Motor neuron (in vitro differentiated cells): ENCODE results near the gene ELOVL3. TPM values are rescaled to one million over a fixed set of nuclear protein-coding genes. Genes with fewer than 3 reads are reported as not detected.
A peak's percentile ranks its signal among the peaks of the same experiment; 100 is the strongest.

ENCODE experiments used
- ATAC-seq, 8 experiments: fragments of 200-7000 bp; cut with Tn5 transposase; replicated peaks in 6 of 8; 2 replicates each; pipeline ENCODE4 v1.8.0; 2021; ENCODE audit warnings: mild to moderate bottlenecking in 8 of 8, moderate library complexity in 8 of 8
- H3K27ac ChIP-seq, 2 donors: fragments of 250-450 bp; sonication (Bioruptor Pico); 2 replicates each; pipeline ENCODE4 v1.9.0; 2021; ENCODE audit warnings: antibody characterized with exemption in 2 of 2, mild to moderate bottlenecking in 2 of 2, moderate library complexity in 1 of 2
- H3K4me1 ChIP-seq, 2 donors: fragments of 250-450 bp; sonication (Bioruptor Pico); replicated peaks in 1 of 2; 2 replicates each; pipeline ENCODE4 v1.6.1; 2021; ENCODE audit warnings: antibody characterized with exemption in 2 of 2, mild to moderate bottlenecking in 2 of 2, moderate library complexity in 1 of 2
- H3K4me3 ChIP-seq, 5 donors: fragments of 250-450 bp; sonication (Bioruptor Pico); 2 replicates each; pipeline ENCODE4 v1.9.0; 2021; ENCODE audit warnings: antibody characterized with exemption in 5 of 5, mild to moderate bottlenecking in 5 of 5, moderate library complexity in 4 of 5
- WGBS, 10 experiments: fragments of 450-650 bp; shearing (Covaris generic); methylation state at CpG; one replicate each; pipeline ENCODE4 v1.0.0; 2022; 5-methylcytosine and 5-hydroxymethylcytosine counted together
- in situ Hi-C, 9 experiments: fragments of 400-800 bp; cut with MboI; loops; one replicate each; pipeline ENCODE4 v1.15.0; 2021; ENCODE audit warnings: low sequenced_read_pairs in 9 of 9, low pct_unique_long_range_greater_than_20kb in 2 of 9; ENCODE audit not compliant: unreplicated experiment in 9 of 9
- total RNA-seq, 8 experiments: library from RNA; unstranded; fragments of 300-600 nt; gene quantifications; 2 replicates each; pipeline versions ENCODE4 v1.2.3 to v1.2.4, GENCODE V29; 2022

ELOVL3 gene
- total RNA-seq, 8 experiments from 2014 or later = 0.13 to 1.8 (median 0.41) TPM; not detected in 2

DNA sequence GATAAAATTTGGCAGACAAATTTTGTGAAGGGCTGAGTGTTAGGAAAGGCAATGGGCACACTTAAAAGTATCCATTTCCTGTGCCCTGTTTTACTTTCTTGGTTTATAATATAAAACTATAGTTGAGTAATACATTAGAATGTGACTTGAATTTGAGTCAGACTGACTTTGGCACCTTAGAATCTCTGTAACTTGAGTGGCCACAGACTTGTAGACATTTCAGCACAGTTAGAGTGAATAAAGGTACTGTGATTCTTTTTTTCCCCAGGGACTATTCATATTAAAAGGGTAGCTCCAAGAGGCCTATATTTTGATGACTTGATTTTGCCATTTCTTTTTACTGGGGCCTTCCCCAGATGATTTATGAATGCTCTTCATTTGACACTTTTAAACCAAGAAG is 41.6 kb downstream of the ELOVL3 start:
- H3K4me1 ChIP-seq = no peaks in the 10 kb centered on the region
- no peak overlapping the region for H3K27ac ChIP-seq
- peak in 1 of 8 experiments; percentile 30 for ATAC-seq
- H3K4me3 ChIP-seq = no peak overlapping the region
- in situ Hi-C loops = loop anchor here in 1 of 9 experiments (25.0 kb wide), 1 partner anchor 95 kb away; no protein-coding TSS in a partner anchor

DNA sequence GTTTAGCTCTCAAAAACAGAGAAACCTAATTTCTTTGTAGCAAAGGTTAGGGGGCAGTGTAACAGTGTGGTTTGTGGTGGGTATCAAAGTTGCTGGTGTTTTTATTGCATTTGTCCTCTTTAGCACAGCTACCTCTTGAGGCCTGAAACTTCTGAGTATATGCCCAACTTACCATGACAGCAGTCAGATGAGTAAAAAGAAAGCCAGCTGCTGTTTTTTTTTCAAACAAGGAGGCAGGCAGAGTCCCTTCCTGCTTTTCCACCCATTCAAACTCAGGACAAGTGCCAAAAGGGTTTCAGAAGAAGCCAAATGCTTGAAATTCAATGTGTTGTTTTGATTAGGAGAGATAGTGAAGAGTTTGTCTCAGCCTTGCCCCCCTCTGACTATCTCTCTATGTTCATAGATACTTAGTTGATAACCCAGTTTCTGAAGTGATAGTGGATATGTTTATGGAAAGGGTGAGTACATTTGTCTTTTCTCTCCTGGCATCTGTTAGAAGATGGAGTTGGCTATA is 42.3 kb downstream of the ELOVL3 start:
- H3K27ac ChIP-seq = no peak overlapping the region
- in situ Hi-C loops = loop anchor here in 1 of 9 experiments (25.0 kb wide), 1 partner anchor 94 kb away; no protein-coding TSS in a partner anchor
- no peak for ATAC-seq

DNA sequence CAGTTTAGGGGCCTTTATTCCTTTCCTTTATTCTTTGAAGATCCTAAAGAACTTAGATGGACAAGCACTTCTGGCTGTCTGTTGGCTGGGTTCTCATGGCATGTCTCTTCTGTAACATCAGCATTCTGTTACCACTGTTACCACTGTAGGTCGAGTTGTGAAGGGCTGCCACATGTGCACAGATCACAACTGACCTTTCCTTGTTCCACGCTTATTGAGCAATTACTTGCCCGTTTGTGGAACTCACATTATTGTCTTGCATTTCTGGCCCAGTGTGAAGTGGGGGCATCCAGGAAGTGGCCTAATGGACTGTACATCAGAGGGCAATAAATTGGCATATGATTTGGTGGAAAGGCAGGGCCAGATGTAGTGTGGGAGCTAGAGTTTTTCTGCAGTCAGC is 42.9 kb downstream of the ELOVL3 start:
- H3K27ac ChIP-seq = no peak overlapping the region
- in situ Hi-C loops = loop anchor here in 1 of 9 experiments (25.0 kb wide), 1 partner anchor 93 kb away; no protein-coding TSS in a partner anchor
- WGBS, 10 experiments = 0 to 80% (median 30%) methylated on average over 1 to 2 of the region's 3 CpGs; no CpG with 5 or more reads in 6 of the 10 experiments
- H3K4me3 ChIP-seq = no peak overlapping the region
- H3K4me1 ChIP-seq = no peaks in the 10 kb centered on the region
- no peak for ATAC-seq

More for the DNA sequence above, 42.3 kb downstream of the ELOVL3 start:
- no peak overlapping the region for H3K4me3 ChIP-seq
- no peaks in the 10 kb centered on the region for H3K4me1 ChIP-seq

DNA sequence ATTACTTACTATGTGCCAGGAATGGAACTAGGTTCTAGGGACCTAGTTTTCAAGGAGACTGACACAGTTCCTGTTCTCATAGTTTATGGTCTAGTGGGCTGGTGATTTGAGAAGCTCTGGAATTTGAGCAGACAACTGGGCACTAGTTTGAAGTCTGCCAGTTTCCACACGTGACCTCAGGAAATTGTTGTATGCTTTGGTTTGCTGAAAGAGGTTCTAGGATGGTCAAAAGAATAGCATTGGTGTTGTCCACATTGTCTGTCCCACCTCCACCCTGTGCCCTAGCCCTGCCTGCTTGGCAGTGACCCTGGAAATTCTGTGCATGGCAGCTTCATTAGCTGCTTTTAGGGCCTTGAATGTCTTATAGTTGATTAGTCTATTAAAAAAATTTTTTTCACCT is 48.0 kb downstream of the ELOVL3 start:
- Histone ChIP-seq H3K4me1 (no peaks in the 10 kb centered on the region), H3K4me3 (no peak overlapping the region), H3K27ac (no peak overlapping the region)
- WGBS, 10 experiments = 0 to 100% (median 100%) methylated on average over 1 of the region's 1 CpG; no CpG with 5 or more reads in 4 of the 10 experiments
- in situ Hi-C loops = loop anchor here in 1 of 9 experiments (25.0 kb wide), 1 partner anchor 88 kb away; no protein-coding TSS in a partner anchor
- no peak for ATAC-seq

DNA sequence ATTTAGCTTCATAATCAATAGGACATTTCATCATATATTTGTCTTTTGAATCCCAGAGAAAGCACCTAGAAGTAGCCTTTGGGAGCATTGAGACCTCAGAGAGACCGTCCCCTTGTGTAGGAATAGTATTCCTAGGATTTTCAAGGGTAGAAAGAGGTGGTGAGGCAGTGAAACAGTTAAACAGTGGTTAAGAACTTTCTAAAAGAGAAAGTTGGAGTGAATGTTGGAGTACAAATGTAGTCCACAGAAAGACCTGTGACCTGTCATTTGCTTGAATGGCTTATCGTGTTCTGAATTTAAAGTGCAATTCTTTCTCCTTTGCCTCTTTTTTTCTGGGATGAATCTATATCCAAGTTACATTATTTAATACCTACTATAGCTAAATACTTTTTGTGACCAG is 49.2 kb downstream of the ELOVL3 start:
- in situ Hi-C loops = no loop called here
- WGBS, 10 experiments = 60 to 100% (median 100%) methylated on average over 1 to 2 of the region's 2 CpGs; no CpG with 5 or more reads in 1 of the 10 experiments
- no peak for ATAC-seq
- Histone ChIP-seq H3K27ac (no peak overlapping the region), H3K4me1 (no peaks in the 10 kb centered on the region), H3K4me3 (no peak overlapping the region)

DNA sequence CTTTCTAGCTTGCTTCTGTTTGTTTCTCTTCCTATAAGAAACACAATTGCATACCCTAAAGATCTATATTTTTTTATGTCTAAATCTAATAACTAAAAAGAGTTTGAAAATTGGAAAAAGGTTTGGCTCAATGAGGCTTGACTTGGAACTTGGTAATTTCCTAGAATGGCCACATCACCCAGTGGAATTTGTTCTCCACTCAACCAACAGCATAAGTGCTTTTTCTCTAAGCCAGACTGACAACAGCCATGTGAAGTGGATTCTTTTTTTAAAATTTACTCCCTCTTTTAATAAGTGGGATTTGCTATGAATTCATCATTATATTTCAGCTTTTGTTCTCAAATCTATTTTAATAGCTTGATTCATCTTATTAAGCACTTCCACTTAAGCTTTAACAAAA is 53.0 kb downstream of the ELOVL3 start:
- ATAC-seq = no peak
- no peak overlapping the region for H3K4me3 ChIP-seq
- in situ Hi-C loops = no loop called here
- H3K4me1 ChIP-seq = peaks cover 0 to 3% of the 10 kb centered on the region in 2 donors
- H3K27ac ChIP-seq = no peak overlapping the region

Other genes with a start within 250 kb of the ELOVL3 start
- gene ARMH3, start 170.1 kb upstream of the ELOVL3 start, total RNA-seq = 10 to 100 TPM in 4 of 8 experiments, 1 to 10 TPM in 4; 5.5 to 18.3 (median 10.0) TPM
- 10 to 100 TPM in 6 of 8 experiments, 1 to 10 TPM in 2; 8.1 to 19.3 (median 13.6) TPM for gene HPS6, start 160.9 kb upstream of the ELOVL3 start, total RNA-seq
- gene LDB1, start 105.9 kb upstream of the ELOVL3 start, total RNA-seq = 100 to 1,000 TPM in 1 of 8 experiments, 10 to 100 TPM in 7; 36.7 to 132 (median 85.4) TPM
- gene PPRC1, start 93.3 kb upstream of the ELOVL3 start, total RNA-seq = 10 to 100 TPM in 7 of 8 experiments, 1 to 10 TPM in 1; 7.8 to 46.4 (median 15.3) TPM
- 100 to 1,000 TPM in 3 of 8 experiments, 10 to 100 TPM in 5; 63.5 to 149 (median 98.3) TPM for gene NOLC1, start 73.9 kb upstream of the ELOVL3 start, total RNA-seq
- gene PITX3, start 15.2 kb downstream of the ELOVL3 start, total RNA-seq = under 1 TPM in 4 of 8 experiments, not detected in 4; 0.05 to 0.33 (median 0.22) TPM
- gene GBF1, start 19.2 kb downstream of the ELOVL3 start, total RNA-seq = 10 to 100 TPM; 28.4 to 47.8 (median 39.1) TPM
- 10 to 100 TPM in 5 of 8 experiments, 1 to 10 TPM in 3; 5.2 to 38.8 (median 11.8) TPM for gene NFKB2, start 169.4 kb downstream of the ELOVL3 start, total RNA-seq
- gene PSD, start 192.5 kb downstream of the ELOVL3 start, total RNA-seq = 10 to 100 TPM in 5 of 8 experiments, 1 to 10 TPM in 3; 5.9 to 55.8 (median 31.8) TPM
- 10 to 100 TPM in 4 of 8 experiments, 1 to 10 TPM in 4; 7.0 to 17.4 (median 11.6) TPM for gene FBXL15, start 194.5 kb downstream of the ELOVL3 start, total RNA-seq
- gene CUEDC2, start 206.3 kb downstream of the ELOVL3 start, total RNA-seq = 10 to 100 TPM; 47.3 to 99.0 (median 71.7) TPM
- 1 to 10 TPM in 2 of 8 experiments, under 1 TPM in 5, not detected in 1; 0.38 to 2.3 (median 0.87) TPM for gene C10orf95, start 225.2 kb downstream of the ELOVL3 start, total RNA-seq